ENCODE results near the gene IL3.

The IL3 gene

GRCh38 chr5:132073231-132074013 lies 13.0 kb downstream of the IL3 start, which contains the start of gene CSF2:
CSF2 (plus strand) TSS chr5:132073789; CDS start chr5:132073824, 35 bp downstream.
- DNase-seq: no peak

GRCh38 chr5:132074091-132074771 lies 13.8 kb downstream of the IL3 start:
- DNase-seq: no peak

GRCh38 chr5:132074772-132075718 lies 14.6 kb downstream of the IL3 start:
- DNase-seq: no peak

GRCh38 chr5:132075719-132076077 lies 15.2 kb downstream of the IL3 start:
- DNase-seq: no peak

- no peak for DNase-seq
Measured at GRCh38 chr5:132076202-132076830, 15.9 kb downstream of the IL3 start.

- no peak for DNase-seq
Measured at GRCh38 chr5:132076983-132077382, 16.5 kb downstream of the IL3 start.

GRCh38 chr5:132079081-132079480 lies 18.6 kb downstream of the IL3 start:
- no peak for DNase-seq

GRCh38 chr5:132079619-132080018 lies 19.2 kb downstream of the IL3 start:
- DNase-seq: no peak

- no peak for DNase-seq
Measured at GRCh38 chr5:132080595-132080994, 20.1 kb downstream of the IL3 start.

GRCh38 chr5:132081458-132081857 lies 21.0 kb downstream of the IL3 start:
- no peak for DNase-seq

GRCh38 chr5:132082329-132083023 lies 22.0 kb downstream of the IL3 start:
- DNase-seq: no peak

- DNase-seq: no peak
Measured at GRCh38 chr5:132083071-132083678, 22.7 kb downstream of the IL3 start.

GRCh38 chr5:132085686-132086085 lies 25.2 kb downstream of the IL3 start:
- no peak for DNase-seq

- no peak for DNase-seq
Measured at GRCh38 chr5:132086277-132086794, 25.9 kb downstream of the IL3 start.

- DNase-seq: no peak
Measured at GRCh38 chr5:132087176-132087575, 26.7 kb downstream of the IL3 start.

- DNase-seq: peak; percentile 21
Measured at GRCh38 chr5:132087661-132088060, 27.2 kb downstream of the IL3 start.

- no peak for DNase-seq
Measured at GRCh38 chr5:132089363-132089762, 28.9 kb downstream of the IL3 start.

- DNase-seq: peak; percentile 26
Measured at GRCh38 chr5:132090107-132090506, 29.7 kb downstream of the IL3 start.

GRCh38 chr5:132093271-132093670 lies 32.8 kb downstream of the IL3 start:
- DNase-seq: no peak

- DNase-seq: peak; percentile 27
Measured at GRCh38 chr5:132094393-132095076, 34.1 kb downstream of the IL3 start.

GRCh38 chr5:132095077-132095410 lies 34.6 kb downstream of the IL3 start:
- peak; percentile 19 for DNase-seq

Data from activated CD4-positive, CD25-positive, alpha-beta regulatory T cell treated with anti-CD3 and anti-CD28 coated beads, Interleukin-2, amount 50 U/mL, for 72 hours (primary cell).